Astrocyte (in vitro differentiated cells and primary cell): ENCODE measurements around the gene KRTAP5-10. TPM values are rescaled to one million over a fixed set of nuclear protein-coding genes. Genes with fewer than 3 reads are reported as not detected.
"Not testable (repeated sequence)": the region's sequence is repeated elsewhere in the genome, so short reads cannot be mapped to it uniquely, and the experiment has no call there.

Source experiments
- DNase-seq: peaks from one replicate; pipeline ENCODE4 v3.0.0-alpha.2; 2010; ENCODE audit warnings: low read depth
- FAIRE-seq: peaks from 2 replicates; lab custom pipeline; 2011; peaks lifted over from hg19 to GRCh38; lab: Jason Lieb, UNC
- H2AFZ ChIP-seq: 2 replicates; pipeline ENCODE4 v1.6.0; 2012; ENCODE audit warnings: low read depth, low read length, inconsistent platforms
- H3K27ac ChIP-seq: 2 replicates; pipeline ENCODE4 v1.5.1; 2011; ENCODE audit warnings: low read depth, low read length, inconsistent platforms
- H3K27me3 ChIP-seq: 2 replicates; pipeline ENCODE4 v1.6.0; 2011; ENCODE audit warnings: low read length, inconsistent platforms; ENCODE audit not compliant: insufficient read depth
- H3K36me3 ChIP-seq: 2 replicates; pipeline ENCODE4 v1.5.1; 2011; ENCODE audit warnings: low read length, inconsistent platforms; ENCODE audit not compliant: insufficient read depth
- H3K4me1 ChIP-seq: 2 replicates; pipeline ENCODE4 v1.5.1; 2011; ENCODE audit warnings: low read length, inconsistent platforms; ENCODE audit not compliant: insufficient read depth
- H3K4me2 ChIP-seq: 2 replicates; pipeline ENCODE4 v1.6.0; 2012; ENCODE audit warnings: low read length, inconsistent platforms
- H3K4me3 ChIP-seq: 2 replicates; pipeline ENCODE4 v1.5.1; 2011; ENCODE audit warnings: low read depth, mild to moderate bottlenecking, low read length, inconsistent platforms; ENCODE audit not compliant: insufficient read depth
- H3K79me2 ChIP-seq: 2 replicates; pipeline ENCODE4 v1.6.0; 2012; ENCODE audit warnings: mild to moderate bottlenecking, low read length, inconsistent platforms; ENCODE audit not compliant: insufficient read depth
- H3K9ac ChIP-seq: 2 replicates; pipeline ENCODE4 v1.6.0; 2012; ENCODE audit warnings: mild to moderate bottlenecking, low read length, inconsistent platforms
- H3K9me3 ChIP-seq: 2 replicates; pipeline ENCODE4 v1.5.1; 2012; ENCODE audit warnings: low read depth, mild to moderate bottlenecking, low read length, inconsistent platforms; ENCODE audit not compliant: insufficient read depth
- H4K20me1 ChIP-seq: 2 replicates; pipeline ENCODE4 v1.6.0; 2012; ENCODE audit warnings: low read length, inconsistent platforms; ENCODE audit not compliant: insufficient read depth
- H3K27ac Mint-ChIP-seq: one replicate; pipeline ENCODE4 v1.8.0; 2021; ENCODE audit warnings: mild to moderate bottlenecking, mixed read lengths; ENCODE audit not compliant: unreplicated experiment
- H3K27me3 Mint-ChIP-seq: one replicate; pipeline ENCODE4 v1.8.0; 2021; ENCODE audit warnings: low read depth, mixed read lengths; ENCODE audit not compliant: unreplicated experiment
- H3K36me3 Mint-ChIP-seq: one replicate; pipeline ENCODE4 v1.8.0; 2021; ENCODE audit warnings: low read depth, mixed read lengths; ENCODE audit not compliant: unreplicated experiment
- H3K4me1 Mint-ChIP-seq: one replicate; pipeline ENCODE4 v1.8.0; 2021; ENCODE audit warnings: low read depth, mixed read lengths; ENCODE audit not compliant: unreplicated experiment
- H3K4me3 Mint-ChIP-seq: one replicate; pipeline ENCODE4 v1.8.0; 2021; ENCODE audit warnings: mild to moderate bottlenecking, moderate library complexity, mixed read lengths; ENCODE audit not compliant: unreplicated experiment
- H3K9me3 Mint-ChIP-seq: one replicate; pipeline ENCODE4 v1.8.0; 2021; ENCODE audit warnings: mild to moderate bottlenecking, mixed read lengths; ENCODE audit not compliant: unreplicated experiment
- CTCF ChIP-seq: IDR thresholded peaks from 2 replicates; pipeline ENCODE4 v1.5.1; 2011; ENCODE audit warnings: low read depth, mild to moderate bottlenecking, inconsistent platforms, low read length, moderate library complexity; ENCODE audit not compliant: insufficient read depth
- EZH2 ChIP-seq: IDR thresholded peaks from 2 replicates; pipeline ENCODE4 v1.6.1; 2012; ENCODE audit warnings: mild to moderate bottlenecking, low read length, inconsistent platforms; ENCODE audit not compliant: insufficient read depth
- total RNA-seq: library from RNA; stranded (reverse); gene quantifications from 2 replicates; pipeline ENCODE4 v1.2.1, GENCODE V29; 2021

Gene KRTAP5-10
- total RNA-seq, 1 donor from 2014 or later: not detected

GRCh38 chr11:71568704-71569349, 3.5 kb downstream of the KRTAP5-10 start:
- TF ChIP-seq CTCF: no peak
- TF ChIP-seq EZH2: no peak

DNA sequence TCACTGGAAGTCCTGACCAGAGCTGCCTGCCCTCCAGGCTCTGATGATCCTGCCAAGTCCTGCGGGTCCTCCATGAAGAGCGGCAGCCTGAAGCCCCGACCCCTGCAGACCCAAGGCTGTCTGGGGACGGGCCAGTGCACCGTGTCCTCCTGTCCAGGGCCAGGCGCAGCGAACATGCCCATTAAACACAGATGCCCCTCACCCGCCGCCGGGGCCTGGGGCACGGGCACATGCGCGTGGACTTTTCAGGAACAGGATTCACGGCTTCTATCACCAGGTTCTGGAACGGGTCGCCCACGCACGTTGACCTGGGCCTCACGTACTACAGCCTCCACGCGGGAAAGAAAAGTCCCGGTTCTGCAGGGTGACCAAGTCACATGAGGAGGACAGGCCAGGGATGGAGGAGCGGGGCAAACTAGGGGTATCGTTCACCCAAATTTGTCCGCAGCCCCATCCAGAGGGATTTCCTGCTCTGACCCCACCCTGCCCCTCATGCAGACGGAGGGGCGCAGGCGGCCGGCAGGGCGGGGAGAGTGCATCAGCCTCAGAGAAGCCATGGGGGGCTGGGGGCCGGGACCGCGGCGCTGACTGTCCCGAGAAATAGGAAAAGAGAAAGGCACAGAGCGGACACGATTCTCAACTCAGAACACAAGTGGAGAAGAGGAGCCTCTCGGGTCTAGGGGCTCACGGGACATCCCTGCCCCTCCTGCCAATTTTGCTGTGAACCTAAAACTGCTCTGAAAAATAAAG, 5.9 kb downstream of the KRTAP5-10 start:
- not testable (repeated sequence) for H3K27me3 ChIP-seq, H3K9me3 ChIP-seq, H4K20me1 ChIP-seq, FAIRE-seq, DNase-seq, H3K27ac Mint-ChIP-seq, H3K9me3 Mint-ChIP-seq, H2AFZ ChIP-seq, H3K4me3 ChIP-seq, H3K36me3 Mint-ChIP-seq, H3K4me2 ChIP-seq, H3K4me1 ChIP-seq, H3K4me3 Mint-ChIP-seq, H3K79me2 ChIP-seq, H3K27ac ChIP-seq, H3K36me3 ChIP-seq, H3K4me1 Mint-ChIP-seq, H3K9ac ChIP-seq
- peaks cover 58% of the 10 kb centered on the region for H3K27me3 Mint-ChIP-seq

More at GRCh38 chr11:71568704-71569349, 3.5 kb downstream of the KRTAP5-10 start:
- Histone ChIP-seq H3K9me3 (no peaks in the 10 kb centered on the region), H4K20me1 (no peaks in the 10 kb centered on the region), H3K4me3 (no peak overlapping the region), H3K79me2 (no peaks in the 10 kb centered on the region), H2AFZ (no peak overlapping the region), H3K9ac (no peak overlapping the region), H3K36me3 (no peaks in the 10 kb centered on the region), H3K4me1 (no peaks in the 10 kb centered on the region), H3K4me2 (no peak overlapping the region), H3K27ac (no peak overlapping the region), H3K27me3 (no peaks in the 10 kb centered on the region)
- peaks cover 54% of the 10 kb centered on the region for H3K27me3 Mint-ChIP-seq
- H3K36me3 Mint-ChIP-seq: no peaks in the 10 kb centered on the region
- no peaks in the 10 kb centered on the region for H3K4me1 Mint-ChIP-seq
- no peak overlapping the region for H3K4me3 Mint-ChIP-seq
- no peak overlapping the region for H3K27ac Mint-ChIP-seq
- DNase-seq (no peak), FAIRE-seq (no peak)
- peaks cover 2% of the 10 kb centered on the region for H3K9me3 Mint-ChIP-seq

GRCh38 chr11:71572811-71573210, 7.4 kb downstream of the KRTAP5-10 start:
- Histone ChIP-seq H3K4me1 (no peaks in the 10 kb centered on the region), H3K9ac (no peak overlapping the region), H3K4me3 (no peak overlapping the region)

More at GRCh38 chr11:71572811-71573210, 7.4 kb downstream of the KRTAP5-10 start:
- no peak for TF ChIP-seq CTCF
- H3K27me3 ChIP-seq: no peaks in the 10 kb centered on the region
- H3K27ac ChIP-seq: no peak overlapping the region
- no peak overlapping the region for H3K4me2 ChIP-seq
- no peaks in the 10 kb centered on the region for H4K20me1 ChIP-seq
- no peaks in the 10 kb centered on the region for H3K9me3 ChIP-seq
- no peaks in the 10 kb centered on the region for H3K79me2 ChIP-seq
- H3K36me3 Mint-ChIP-seq: no peaks in the 10 kb centered on the region
- H3K4me3 Mint-ChIP-seq: no peak overlapping the region
- no peak for DNase-seq
- no peak overlapping the region for H2AFZ ChIP-seq
- FAIRE-seq: no peak
- no peak overlapping the region for H3K27ac Mint-ChIP-seq
- no peaks in the 10 kb centered on the region for H3K4me1 Mint-ChIP-seq
- no peaks in the 10 kb centered on the region for H3K36me3 ChIP-seq
- H3K27me3 Mint-ChIP-seq: peaks cover 44% of the 10 kb centered on the region
- peaks cover 2% of the 10 kb centered on the region for H3K9me3 Mint-ChIP-seq
